Mesenchymal stem cell (in vitro differentiated cells and primary cell): ENCODE results near the gene WNT3A.

Source experiments
- DNase-seq: peaks from one replicate; pipeline ENCODE4 v3.0.0-alpha.2; 2013
- H2AFZ ChIP-seq: one replicate; pipeline ENCODE4 v1.6.1; 2013; ENCODE audit warnings: low read depth, mild to moderate bottlenecking, control low read depth, inconsistent platforms, low read length, moderate library complexity
- H2AK5ac ChIP-seq: 2 replicates; pipeline ENCODE4 v1.6.1; 2013; ENCODE audit warnings: low read length, moderate library complexity, mild to moderate bottlenecking, inconsistent platforms; ENCODE audit not compliant: severe bottlenecking
- H2BK120ac ChIP-seq: one replicate; pipeline ENCODE4 v1.6.1; 2013; ENCODE audit warnings: low read depth, mild to moderate bottlenecking, inconsistent platforms, low read length, moderate library complexity
- H2BK12ac ChIP-seq, 2 experiments: one replicate each; pipeline ENCODE4 v1.6.1; 2013; ENCODE audit warnings: inconsistent platforms in 2 of 2, low read length in 2 of 2, mild to moderate bottlenecking in 2 of 2, moderate library complexity in 2 of 2, control low read depth in 1 of 2
- H2BK15ac ChIP-seq: one replicate; pipeline ENCODE4 v1.6.1; 2013; ENCODE audit warnings: mild to moderate bottlenecking, low read depth, inconsistent platforms; ENCODE audit not compliant: poor library complexity, severe bottlenecking
- H2BK5ac ChIP-seq: 2 replicates; pipeline ENCODE4 v1.6.1; 2013; ENCODE audit warnings: low read depth, mild to moderate bottlenecking, low read length, control low read depth, inconsistent platforms; ENCODE audit not compliant: poor library complexity, severe bottlenecking
- H3K14ac ChIP-seq, 2 experiments: one replicate each; pipeline ENCODE4 v1.6.1; 2013; ENCODE audit warnings: inconsistent platforms in 2 of 2, low read length in 2 of 2, control low read depth in 1 of 2, mild to moderate bottlenecking in 1 of 2, moderate library complexity in 1 of 2
- H3K18ac ChIP-seq, 2 experiments: one replicate each; pipeline ENCODE4 v1.6.1; 2013; ENCODE audit warnings: inconsistent platforms in 2 of 2, low read length in 2 of 2, control low read depth in 1 of 2, low read depth in 1 of 2, mild to moderate bottlenecking in 1 of 2
- H3K23ac ChIP-seq, 2 experiments: one replicate each; pipeline ENCODE4 v1.6.1; 2013; ENCODE audit warnings: inconsistent platforms in 2 of 2, low read length in 2 of 2, mild to moderate bottlenecking in 2 of 2, moderate library complexity in 2 of 2, control low read depth in 1 of 2
- H3K27ac ChIP-seq: 2 replicates; pipeline ENCODE4 v1.5.1; 2013; ENCODE audit warnings: mild to moderate bottlenecking, moderate library complexity, low read length, control low read depth, inconsistent platforms; ENCODE audit not compliant: poor library complexity, severe bottlenecking
- H3K27me3 ChIP-seq, 2 experiments: 2 replicates each; pipeline versions ENCODE4 v1.6.1 to v1.7.0; 2013; ENCODE audit warnings: low read length in 2 of 2, mild to moderate bottlenecking in 2 of 2, moderate library complexity in 2 of 2, control low read depth in 1 of 2, inconsistent platforms in 1 of 2; ENCODE audit not compliant: control insufficient read depth in 1 of 2, insufficient read depth in 1 of 2
- H3K36me3 ChIP-seq, 2 experiments: 2 replicates each; pipeline versions ENCODE4 v1.6.1 to v1.7.0; 2013; ENCODE audit warnings: low read length in 2 of 2, control low read depth in 1 of 2, inconsistent platforms in 1 of 2, low read depth in 1 of 2, mild to moderate bottlenecking in 1 of 2; ENCODE audit not compliant: insufficient read depth in 2 of 2, control insufficient read depth in 1 of 2
- H3K4ac ChIP-seq, 2 experiments: one replicate each; pipeline ENCODE4 v1.6.1; 2013; ENCODE audit warnings: inconsistent platforms in 2 of 2, low read length in 2 of 2, mild to moderate bottlenecking in 2 of 2, moderate library complexity in 2 of 2, control low read depth in 1 of 2, low read depth in 1 of 2
- H3K4me1 ChIP-seq: 2 replicates; pipeline ENCODE4 v1.6.1; 2013; ENCODE audit warnings: low read depth, low read length, control low read depth; ENCODE audit not compliant: control insufficient read depth, insufficient read depth
- H3K4me2 ChIP-seq: 2 replicates; pipeline ENCODE4 v1.6.1; 2013; ENCODE audit warnings: low read length, mild to moderate bottlenecking, inconsistent platforms; ENCODE audit not compliant: poor library complexity, severe bottlenecking
- H3K4me3 ChIP-seq, 2 experiments: 2 replicates each; pipeline versions ENCODE4 v1.5.1 to v1.7.0; 2013; ENCODE audit warnings: low read length in 2 of 2, mild to moderate bottlenecking in 2 of 2, control low read depth in 1 of 2, low read depth in 1 of 2; ENCODE audit not compliant: insufficient read depth in 1 of 2
- H3K79me1 ChIP-seq: replicated peaks from 2 replicates; pipeline ENCODE4 v1.6.1; 2013; ENCODE audit warnings: mild to moderate bottlenecking, control low read depth, low read length, inconsistent platforms; ENCODE audit not compliant: poor library complexity, severe bottlenecking
- H3K9ac ChIP-seq: 2 replicates; pipeline ENCODE4 v1.7.0; 2013; ENCODE audit warnings: mild to moderate bottlenecking, low read length, moderate library complexity
- H3K9me3 ChIP-seq: 2 replicates; pipeline ENCODE4 v1.7.0; 2013; ENCODE audit warnings: mild to moderate bottlenecking, low read length; ENCODE audit not compliant: control insufficient read depth
- H4K8ac ChIP-seq: one replicate; pipeline ENCODE4 v1.6.1; 2013; ENCODE audit warnings: inconsistent platforms, mild to moderate bottlenecking, low read length, moderate library complexity
- H4K91ac ChIP-seq: one replicate; pipeline ENCODE4 v1.6.1; 2013; ENCODE audit warnings: mild to moderate bottlenecking, low read length, inconsistent platforms
- WGBS: methylation state at CpG from one replicate; pipeline ENCODE4 v1.1.7; 2013; ENCODE audit warnings: mixed read lengths; 5-methylcytosine and 5-hydroxymethylcytosine counted together

The WNT3A gene

GRCh38 chr1:228090613-228091081 is 83.8 kb downstream of the WNT3A start:
- H4K91ac ChIP-seq = no peak overlapping the region
- no peak overlapping the region for H2BK15ac ChIP-seq
- peak overlapping the region; percentile 19 for H3K9ac ChIP-seq
- peaks cover 48% of the 10 kb centered on the region for H3K4me1 ChIP-seq
- no peak overlapping the region for H2BK5ac ChIP-seq
- H3K79me1 ChIP-seq = no peaks in the 10 kb centered on the region
- H4K8ac ChIP-seq = no peak overlapping the region
- H2AFZ ChIP-seq = no peak overlapping the region
- H3K27ac ChIP-seq = no peak overlapping the region
- no peaks in the 10 kb centered on the region for H3K27me3 ChIP-seq
- H3K36me3 ChIP-seq = peaks cover 51 to 55% of the 10 kb centered on the region in 2 experiments
- H3K4ac ChIP-seq = no peak overlapping the region
- no peak overlapping the region for H2BK12ac ChIP-seq
- H3K9me3 ChIP-seq = peaks cover 8% of the 10 kb centered on the region
- peak; percentile 53 for DNase-seq
- H3K18ac ChIP-seq = no peak overlapping the region
- H3K14ac ChIP-seq = no peak overlapping the region
- no peak overlapping the region for H2BK120ac ChIP-seq
- H2AK5ac ChIP-seq = no peak overlapping the region
- peak overlapping the region in 1 of 2 experiments; percentile 22 for H3K4me3 ChIP-seq
- no peak overlapping the region for H3K23ac ChIP-seq
- no peak overlapping the region for H3K4me2 ChIP-seq
- WGBS = 62% methylated on average over 1 of the region's 2 CpGs

GRCh38 chr1:228091084-228091483 is 84.3 kb downstream of the WNT3A start:
- Histone ChIP-seq H3K9me3 (peaks cover 8% of the 10 kb centered on the region), H2AFZ (no peak overlapping the region), H2BK120ac (no peak overlapping the region), H3K4ac (no peak overlapping the region), H3K27me3 (no peaks in the 10 kb centered on the region), H2BK15ac (no peak overlapping the region), H3K14ac (no peak overlapping the region), H2AK5ac (no peak overlapping the region), H2BK12ac (no peak overlapping the region), H3K79me1 (no peaks in the 10 kb centered on the region), H3K4me3 (no peak overlapping the region), H3K27ac (no peak overlapping the region), H4K8ac (no peak overlapping the region), H3K9ac (peak overlapping the region; percentile 19), H3K18ac (no peak overlapping the region), H2BK5ac (no peak overlapping the region), H3K4me1 (peaks cover 46% of the 10 kb centered on the region), H4K91ac (no peak overlapping the region), H3K23ac (peak overlapping the region in 1 of 2 experiments; percentile 53), H3K36me3 (peaks cover 55 to 59% of the 10 kb centered on the region in 2 experiments), H3K4me2 (no peak overlapping the region)
- no peak for DNase-seq
- WGBS = 96% methylated on average over 4 of the region's 4 CpGs

- H3K4ac ChIP-seq = no peak overlapping the region
Measured at GRCh38 chr1:228092342-228093049, 85.7 kb downstream of the WNT3A start.

GRCh38 chr1:228093050-228093906 is 86.5 kb downstream of the WNT3A start:
- peaks cover 72 to 75% of the 10 kb centered on the region in 2 experiments for H3K36me3 ChIP-seq
- H3K4me1 ChIP-seq = peaks cover 40% of the 10 kb centered on the region
- 95% methylated on average over 20 of the region's 20 CpGs for WGBS
- H4K91ac ChIP-seq = no peak overlapping the region
- no peak overlapping the region for H2AFZ ChIP-seq
- H3K4ac ChIP-seq = no peak overlapping the region
- no peak overlapping the region for H3K27ac ChIP-seq
- no peak overlapping the region for H3K9ac ChIP-seq
- no peak overlapping the region for H4K8ac ChIP-seq
- no peaks in the 10 kb centered on the region for H3K27me3 ChIP-seq
- H2BK15ac ChIP-seq = no peak overlapping the region
- no peak overlapping the region for H2BK5ac ChIP-seq
- no peak overlapping the region for H3K4me2 ChIP-seq
- peaks cover 8% of the 10 kb centered on the region for H3K9me3 ChIP-seq
- no peak overlapping the region for H3K18ac ChIP-seq
- H3K14ac ChIP-seq = no peak overlapping the region
- no peak for DNase-seq
- H2BK120ac ChIP-seq = no peak overlapping the region
- no peak overlapping the region for H2AK5ac ChIP-seq
- no peak overlapping the region for H2BK12ac ChIP-seq
- H3K23ac ChIP-seq = no peak overlapping the region
- no peak overlapping the region for H3K4me3 ChIP-seq
- no peaks in the 10 kb centered on the region for H3K79me1 ChIP-seq

More at GRCh38 chr1:228092342-228093049, 85.7 kb downstream of the WNT3A start:
- Histone ChIP-seq H2BK15ac (no peak overlapping the region), H3K9me3 (peaks cover 8% of the 10 kb centered on the region), H4K91ac (no peak overlapping the region), H3K9ac (no peak overlapping the region), H2BK120ac (no peak overlapping the region), H3K79me1 (no peaks in the 10 kb centered on the region), H4K8ac (no peak overlapping the region), H3K36me3 (peaks cover 69 to 70% of the 10 kb centered on the region in 2 experiments), H3K23ac (no peak overlapping the region), H2AFZ (no peak overlapping the region), H3K27me3 (no peaks in the 10 kb centered on the region), H3K14ac (no peak overlapping the region), H3K4me2 (no peak overlapping the region), H3K4me3 (no peak overlapping the region), H3K27ac (no peak overlapping the region), H2BK12ac (no peak overlapping the region), H2AK5ac (no peak overlapping the region), H3K18ac (no peak overlapping the region), H2BK5ac (no peak overlapping the region), H3K4me1 (peaks cover 45% of the 10 kb centered on the region)
- no peak for DNase-seq
- WGBS = 98% methylated on average over 11 of the region's 11 CpGs
